GM23338 (cell line): Measurements from ENCODE around the gene MED12L. TPM values are rescaled to one million over a fixed set of nuclear protein-coding genes. Genes with fewer than 3 reads are reported as not detected.
A peak's percentile ranks its signal among the peaks of the same experiment; 100 is the strongest.

Source experiments
- ATAC-seq: fragments of 200-7000 bp; cut with Tn5 transposase; 3 replicates; pipeline ENCODE4 v1.9.1; 2020
- DNase-seq: peaks from one replicate; pipeline ENCODE4 v3.0.0-alpha.2; 2015; ENCODE audit warnings: low spot score
- H2AFZ ChIP-seq: fragments of 200-600 bp; sonication (generic); 2 replicates; pipeline ENCODE4 v1.8.0; 2016; ENCODE audit warnings: antibody characterized with exemption, mild to moderate bottlenecking, moderate library complexity
- H3F3A ChIP-seq: fragments of 200-600 bp; sonication (generic); replicated peaks from 2 replicates; pipeline ENCODE4 v1.8.0; 2017; ENCODE audit warnings: antibody characterized with exemption, mixed run types, low read depth
- H3K27ac ChIP-seq: fragments of 200-600 bp; sonication (generic); 2 replicates; pipeline ENCODE4 v1.6.1; 2016; ENCODE audit warnings: low read depth
- H3K27me3 ChIP-seq: fragments of 200-600 bp; sonication (generic); 2 replicates; pipeline ENCODE4 v1.8.0; 2016; ENCODE audit warnings: mild to moderate bottlenecking, mixed run types, moderate library complexity; ENCODE audit not compliant: insufficient read depth
- H3K36me3 ChIP-seq: fragments of 200-600 bp; sonication (generic); 2 replicates; pipeline ENCODE4 v1.8.0; 2016; ENCODE audit warnings: mild to moderate bottlenecking; ENCODE audit not compliant: insufficient read depth
- H3K4me1 ChIP-seq: fragments of 200-600 bp; sonication (generic); 2 replicates; pipeline ENCODE4 v1.8.0; 2016; ENCODE audit warnings: mild to moderate bottlenecking, moderate library complexity; ENCODE audit not compliant: insufficient read depth
- H3K4me2 ChIP-seq: fragments of 200-600 bp; sonication (generic); 2 replicates; pipeline ENCODE4 v1.7.1; 2017; ENCODE audit warnings: mixed run types
- H3K4me3 ChIP-seq: fragments of 200-600 bp; sonication (generic); 2 replicates; pipeline ENCODE4 v1.6.1; 2016; ENCODE audit warnings: mixed run types
- H3K79me2 ChIP-seq: fragments of 200-600 bp; sonication (generic); replicated peaks from 2 replicates; pipeline ENCODE4 v1.8.0; 2017; ENCODE audit warnings: mild to moderate bottlenecking; ENCODE audit not compliant: insufficient read depth
- H3K9me2 ChIP-seq: fragments of 200-600 bp; sonication (generic); 2 replicates; pipeline ENCODE4 v1.8.0; 2017; ENCODE audit not compliant: insufficient read depth
- H4K20me1 ChIP-seq: fragments of 200-600 bp; sonication (generic); replicated peaks from 2 replicates; pipeline ENCODE4 v1.8.0; 2017; ENCODE audit warnings: mild to moderate bottlenecking; ENCODE audit not compliant: insufficient read depth
- H3K27ac Mint-ChIP-seq: 2 replicates; pipeline ENCODE4 v1.8.0; 2020; ENCODE audit warnings: inconsistent platforms, mild to moderate bottlenecking, moderate library complexity, mixed read lengths
- H3K27me3 Mint-ChIP-seq: 3 replicates; pipeline ENCODE4 v1.8.0; 2022; ENCODE audit warnings: low read depth, mild to moderate bottlenecking, moderate library complexity, mixed read lengths, inconsistent platforms; ENCODE audit not compliant: insufficient read depth, poor library complexity
- H3K36me3 Mint-ChIP-seq: 3 replicates; pipeline ENCODE4 v1.8.0; 2021; ENCODE audit warnings: low read depth, mild to moderate bottlenecking, inconsistent platforms, moderate library complexity, mixed read lengths
- H3K4me1 Mint-ChIP-seq: 3 replicates; pipeline ENCODE4 v1.8.0; 2020; ENCODE audit warnings: mild to moderate bottlenecking, inconsistent platforms, mixed read lengths
- H3K4me3 Mint-ChIP-seq: 3 replicates; pipeline ENCODE4 v1.8.0; 2021; ENCODE audit warnings: moderate library complexity, mild to moderate bottlenecking, inconsistent platforms, mixed read lengths
- H3K9me3 Mint-ChIP-seq: 3 replicates; pipeline ENCODE4 v1.8.0; 2020; ENCODE audit warnings: moderate library complexity, mild to moderate bottlenecking, inconsistent platforms, mixed read lengths
- CREB1 ChIP-seq: fragments of 250-450 bp; sonication (Bioruptor Pico); IDR thresholded peaks from 2 replicates; pipeline ENCODE4 v1.5.0; 2020; ENCODE audit warnings: low read depth, mild to moderate bottlenecking, moderate library complexity
- EZH2 ChIP-seq: fragments of 200-600 bp; sonication (generic); IDR thresholded peaks from one replicate; pipeline ENCODE4 v1.8.0; 2017; ENCODE audit warnings: antibody characterized with exemption, mild to moderate bottlenecking, low read depth; ENCODE audit not compliant: unreplicated experiment
- EZH2phosphoT487 ChIP-seq: fragments of 200-600 bp; sonication (generic); IDR thresholded peaks from one replicate; pipeline ENCODE4 v1.8.1; 2018; ENCODE audit warnings: antibody characterized with exemption; ENCODE audit not compliant: unreplicated experiment
- JUNB ChIP-seq: IDR thresholded peaks from one replicate; pipeline ENCODE4 v1.6.1; 2016; ENCODE audit warnings: antibody characterized with exemption; ENCODE audit not compliant: unreplicated experiment
- POLR2AphosphoS5 ChIP-seq: IDR thresholded peaks from 2 replicates; pipeline ENCODE4 v1.6.1; 2016; ENCODE audit warnings: antibody characterized with exemption, low read depth
- STAT1 ChIP-seq: IDR thresholded peaks from one replicate; pipeline ENCODE4 v1.6.1; 2016; ENCODE audit warnings: antibody characterized with exemption; ENCODE audit not compliant: unreplicated experiment
- ZNF114 ChIP-seq: fragments of 250-450 bp; sonication (Bioruptor Pico); IDR thresholded peaks from 2 replicates; pipeline ENCODE4 v1.5.0; 2020; ENCODE audit warnings: mild to moderate bottlenecking, moderate library complexity
- ZNF331 ChIP-seq: fragments of 250-450 bp; sonication (Bioruptor Pico); IDR thresholded peaks from 2 replicates; pipeline ENCODE4 v1.5.0; 2020; ENCODE audit warnings: low read depth, mild to moderate bottlenecking, moderate library complexity
- polyA plus RNA-seq: library from polyadenylated mRNA; unstranded; fragments of >200 nt; fragmentation: Nextera tagmentation; extraction: Ambion mirVana; gene quantifications from 2 replicates; pipeline ENCODE4 v1.2.1, GENCODE V29; 2016
- total RNA-seq: library from RNA; depleted of rRNA; stranded (reverse); fragments of >200 nt; shearing (Covaris generic); gene quantifications from 2 replicates; pipeline ENCODE4 v1.2.3, GENCODE V29; 2014
- TF ChIP-seq, protein P1 (sequence below): IDR thresholded peaks from one replicate; pipeline ENCODE4 v1.6.1; 2018; ENCODE audit warnings: antibody characterized with exemption; ENCODE audit not compliant: unreplicated experiment
- TF ChIP-seq, protein P2 (sequence below), 2 experiments: fragments of 200-600 bp in 1 of 2; sonication (generic) in 1 of 2; conservative IDR thresholded peaks; 2 replicates each; pipeline versions ENCODE4 v1.5.1 to v1.6.1; 2016 to 2017; ENCODE audit warnings: antibody characterized with exemption in 2 of 2, low read depth in 2 of 2, mild to moderate bottlenecking in 2 of 2, moderate library complexity in 1 of 2
- TF ChIP-seq, protein P3 (sequence below): fragments of 250-450 bp; sonication (Bioruptor Pico); IDR thresholded peaks from 2 replicates; pipeline ENCODE4 v1.5.0; 2020; ENCODE audit warnings: mild to moderate bottlenecking, moderate library complexity

The MED12L gene
- total and polyA plus RNA-seq, 2 experiments from 2014 or later: 5.7 to 25.0 TPM

DNA sequence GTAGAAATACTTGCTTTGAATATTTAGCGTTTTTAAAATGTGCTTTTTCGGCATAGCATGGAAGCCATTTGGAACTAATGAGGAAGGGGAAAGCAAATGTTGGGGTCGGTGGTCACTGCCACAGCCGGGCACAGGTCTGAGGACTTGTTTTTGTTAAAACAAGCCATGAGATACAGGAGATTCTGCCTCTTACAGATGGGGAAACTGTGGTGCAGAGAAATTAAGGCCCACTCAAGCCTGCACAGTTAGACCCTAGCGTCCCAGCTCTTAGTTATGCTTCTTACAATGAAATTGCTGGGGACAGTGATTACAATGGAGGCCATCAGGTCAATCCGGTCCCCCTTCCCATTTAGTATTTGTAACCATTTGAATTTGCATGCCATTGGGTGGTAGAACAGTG is 120.0 kb downstream of the MED12L start:
- H2AFZ ChIP-seq: no peak overlapping the region
- H3K36me3 ChIP-seq: no peaks in the 10 kb centered on the region
- H3K79me2 ChIP-seq: no peaks in the 10 kb centered on the region
- no peaks in the 10 kb centered on the region for H4K20me1 ChIP-seq
- H3K27me3 Mint-ChIP-seq: peaks cover 3% of the 10 kb centered on the region
- no peak overlapping the region for H3K27ac ChIP-seq
- no peaks in the 10 kb centered on the region for H3K9me2 ChIP-seq
- no peak for TF ChIP-seq CREB1 (CRISPR knock-in tag)
- TF ChIP-seq STAT1: no peak
- TF ChIP-seq ZNF331: no peak
- TF ChIP-seq EZH2: no peak
- DNase-seq (no peak), ATAC-seq (no peak)
- no peaks in the 10 kb centered on the region for H3K27me3 ChIP-seq
- no peaks in the 10 kb centered on the region for H3K9me3 Mint-ChIP-seq
- peaks cover 4% of the 10 kb centered on the region; the same call in 1 of the 2 replicates for H3K4me1 ChIP-seq
- H3K4me2 ChIP-seq: no peak overlapping the region
- H3K4me1 Mint-ChIP-seq: peaks cover 14% of the 10 kb centered on the region
- H3K27ac Mint-ChIP-seq: peak overlapping the region; percentile 79; the same call in 1 of the 2 replicates
- H3F3A ChIP-seq: no peaks in the 10 kb centered on the region
- H3K36me3 Mint-ChIP-seq: no peaks in the 10 kb centered on the region
- H3K4me3 ChIP-seq: no peak overlapping the region
- no peak overlapping the region for H3K4me3 Mint-ChIP-seq

GRCh38 chr3:151206201-151206600 is 120.7 kb downstream of the MED12L start:
- no peak for ATAC-seq
- no peak overlapping the region; the same call in 1 of the 2 replicates for H3K27ac ChIP-seq
- no peaks in the 10 kb centered on the region for H3K36me3 ChIP-seq
- H4K20me1 ChIP-seq: no peaks in the 10 kb centered on the region
- no peak overlapping the region for H3K27ac Mint-ChIP-seq
- H3K9me3 Mint-ChIP-seq: no peaks in the 10 kb centered on the region
- H3K4me3 Mint-ChIP-seq: no peak overlapping the region
- H3K4me3 ChIP-seq: no peak overlapping the region
- H2AFZ ChIP-seq: no peak overlapping the region
- H3F3A ChIP-seq: no peaks in the 10 kb centered on the region
- peaks cover 4% of the 10 kb centered on the region; the same call in 1 of the 2 replicates for H3K4me1 ChIP-seq
- no peaks in the 10 kb centered on the region for H3K36me3 Mint-ChIP-seq
- H3K4me2 ChIP-seq: no peak overlapping the region
- no peaks in the 10 kb centered on the region for H3K27me3 ChIP-seq
- no peaks in the 10 kb centered on the region for H3K9me2 ChIP-seq
- peaks cover 21% of the 10 kb centered on the region for H3K4me1 Mint-ChIP-seq
- no peak for DNase-seq
- peaks cover 3% of the 10 kb centered on the region for H3K27me3 Mint-ChIP-seq
- no peaks in the 10 kb centered on the region for H3K79me2 ChIP-seq
- TF ChIP-seq EZH2phosphoT487: no peak
- TF ChIP-seq JUNB: no peak
- TF ChIP-seq CREB1 (CRISPR knock-in tag): no peak
- TF ChIP-seq, protein P1, sequence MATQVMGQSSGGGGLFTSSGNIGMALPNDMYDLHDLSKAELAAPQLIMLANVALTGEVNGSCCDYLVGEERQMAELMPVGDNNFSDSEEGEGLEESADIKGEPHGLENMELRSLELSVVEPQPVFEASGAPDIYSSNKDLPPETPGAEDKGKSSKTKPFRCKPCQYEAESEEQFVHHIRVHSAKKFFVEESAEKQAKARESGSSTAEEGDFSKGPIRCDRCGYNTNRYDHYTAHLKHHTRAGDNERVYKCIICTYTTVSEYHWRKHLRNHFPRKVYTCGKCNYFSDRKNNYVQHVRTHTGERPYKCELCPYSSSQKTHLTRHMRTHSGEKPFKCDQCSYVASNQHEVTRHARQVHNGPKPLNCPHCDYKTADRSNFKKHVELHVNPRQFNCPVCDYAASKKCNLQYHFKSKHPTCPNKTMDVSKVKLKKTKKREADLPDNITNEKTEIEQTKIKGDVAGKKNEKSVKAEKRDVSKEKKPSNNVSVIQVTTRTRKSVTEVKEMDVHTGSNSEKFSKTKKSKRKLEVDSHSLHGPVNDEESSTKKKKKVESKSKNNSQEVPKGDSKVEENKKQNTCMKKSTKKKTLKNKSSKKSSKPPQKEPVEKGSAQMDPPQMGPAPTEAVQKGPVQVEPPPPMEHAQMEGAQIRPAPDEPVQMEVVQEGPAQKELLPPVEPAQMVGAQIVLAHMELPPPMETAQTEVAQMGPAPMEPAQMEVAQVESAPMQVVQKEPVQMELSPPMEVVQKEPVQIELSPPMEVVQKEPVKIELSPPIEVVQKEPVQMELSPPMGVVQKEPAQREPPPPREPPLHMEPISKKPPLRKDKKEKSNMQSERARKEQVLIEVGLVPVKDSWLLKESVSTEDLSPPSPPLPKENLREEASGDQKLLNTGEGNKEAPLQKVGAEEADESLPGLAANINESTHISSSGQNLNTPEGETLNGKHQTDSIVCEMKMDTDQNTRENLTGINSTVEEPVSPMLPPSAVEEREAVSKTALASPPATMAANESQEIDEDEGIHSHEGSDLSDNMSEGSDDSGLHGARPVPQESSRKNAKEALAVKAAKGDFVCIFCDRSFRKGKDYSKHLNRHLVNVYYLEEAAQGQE: no peak
- TF ChIP-seq, protein P2, sequence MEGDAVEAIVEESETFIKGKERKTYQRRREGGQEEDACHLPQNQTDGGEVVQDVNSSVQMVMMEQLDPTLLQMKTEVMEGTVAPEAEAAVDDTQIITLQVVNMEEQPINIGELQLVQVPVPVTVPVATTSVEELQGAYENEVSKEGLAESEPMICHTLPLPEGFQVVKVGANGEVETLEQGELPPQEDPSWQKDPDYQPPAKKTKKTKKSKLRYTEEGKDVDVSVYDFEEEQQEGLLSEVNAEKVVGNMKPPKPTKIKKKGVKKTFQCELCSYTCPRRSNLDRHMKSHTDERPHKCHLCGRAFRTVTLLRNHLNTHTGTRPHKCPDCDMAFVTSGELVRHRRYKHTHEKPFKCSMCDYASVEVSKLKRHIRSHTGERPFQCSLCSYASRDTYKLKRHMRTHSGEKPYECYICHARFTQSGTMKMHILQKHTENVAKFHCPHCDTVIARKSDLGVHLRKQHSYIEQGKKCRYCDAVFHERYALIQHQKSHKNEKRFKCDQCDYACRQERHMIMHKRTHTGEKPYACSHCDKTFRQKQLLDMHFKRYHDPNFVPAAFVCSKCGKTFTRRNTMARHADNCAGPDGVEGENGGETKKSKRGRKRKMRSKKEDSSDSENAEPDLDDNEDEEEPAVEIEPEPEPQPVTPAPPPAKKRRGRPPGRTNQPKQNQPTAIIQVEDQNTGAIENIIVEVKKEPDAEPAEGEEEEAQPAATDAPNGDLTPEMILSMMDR (conservative IDR thresholded peaks at IDR 0.05; ENCODE audit: low read depth in 2 of 2): no peak
- no peak for TF ChIP-seq EZH2
- TF ChIP-seq ZNF331: no peak
- no peak for TF ChIP-seq ZNF114 (CRISPR knock-in tag)
- TF ChIP-seq, protein P3, sequence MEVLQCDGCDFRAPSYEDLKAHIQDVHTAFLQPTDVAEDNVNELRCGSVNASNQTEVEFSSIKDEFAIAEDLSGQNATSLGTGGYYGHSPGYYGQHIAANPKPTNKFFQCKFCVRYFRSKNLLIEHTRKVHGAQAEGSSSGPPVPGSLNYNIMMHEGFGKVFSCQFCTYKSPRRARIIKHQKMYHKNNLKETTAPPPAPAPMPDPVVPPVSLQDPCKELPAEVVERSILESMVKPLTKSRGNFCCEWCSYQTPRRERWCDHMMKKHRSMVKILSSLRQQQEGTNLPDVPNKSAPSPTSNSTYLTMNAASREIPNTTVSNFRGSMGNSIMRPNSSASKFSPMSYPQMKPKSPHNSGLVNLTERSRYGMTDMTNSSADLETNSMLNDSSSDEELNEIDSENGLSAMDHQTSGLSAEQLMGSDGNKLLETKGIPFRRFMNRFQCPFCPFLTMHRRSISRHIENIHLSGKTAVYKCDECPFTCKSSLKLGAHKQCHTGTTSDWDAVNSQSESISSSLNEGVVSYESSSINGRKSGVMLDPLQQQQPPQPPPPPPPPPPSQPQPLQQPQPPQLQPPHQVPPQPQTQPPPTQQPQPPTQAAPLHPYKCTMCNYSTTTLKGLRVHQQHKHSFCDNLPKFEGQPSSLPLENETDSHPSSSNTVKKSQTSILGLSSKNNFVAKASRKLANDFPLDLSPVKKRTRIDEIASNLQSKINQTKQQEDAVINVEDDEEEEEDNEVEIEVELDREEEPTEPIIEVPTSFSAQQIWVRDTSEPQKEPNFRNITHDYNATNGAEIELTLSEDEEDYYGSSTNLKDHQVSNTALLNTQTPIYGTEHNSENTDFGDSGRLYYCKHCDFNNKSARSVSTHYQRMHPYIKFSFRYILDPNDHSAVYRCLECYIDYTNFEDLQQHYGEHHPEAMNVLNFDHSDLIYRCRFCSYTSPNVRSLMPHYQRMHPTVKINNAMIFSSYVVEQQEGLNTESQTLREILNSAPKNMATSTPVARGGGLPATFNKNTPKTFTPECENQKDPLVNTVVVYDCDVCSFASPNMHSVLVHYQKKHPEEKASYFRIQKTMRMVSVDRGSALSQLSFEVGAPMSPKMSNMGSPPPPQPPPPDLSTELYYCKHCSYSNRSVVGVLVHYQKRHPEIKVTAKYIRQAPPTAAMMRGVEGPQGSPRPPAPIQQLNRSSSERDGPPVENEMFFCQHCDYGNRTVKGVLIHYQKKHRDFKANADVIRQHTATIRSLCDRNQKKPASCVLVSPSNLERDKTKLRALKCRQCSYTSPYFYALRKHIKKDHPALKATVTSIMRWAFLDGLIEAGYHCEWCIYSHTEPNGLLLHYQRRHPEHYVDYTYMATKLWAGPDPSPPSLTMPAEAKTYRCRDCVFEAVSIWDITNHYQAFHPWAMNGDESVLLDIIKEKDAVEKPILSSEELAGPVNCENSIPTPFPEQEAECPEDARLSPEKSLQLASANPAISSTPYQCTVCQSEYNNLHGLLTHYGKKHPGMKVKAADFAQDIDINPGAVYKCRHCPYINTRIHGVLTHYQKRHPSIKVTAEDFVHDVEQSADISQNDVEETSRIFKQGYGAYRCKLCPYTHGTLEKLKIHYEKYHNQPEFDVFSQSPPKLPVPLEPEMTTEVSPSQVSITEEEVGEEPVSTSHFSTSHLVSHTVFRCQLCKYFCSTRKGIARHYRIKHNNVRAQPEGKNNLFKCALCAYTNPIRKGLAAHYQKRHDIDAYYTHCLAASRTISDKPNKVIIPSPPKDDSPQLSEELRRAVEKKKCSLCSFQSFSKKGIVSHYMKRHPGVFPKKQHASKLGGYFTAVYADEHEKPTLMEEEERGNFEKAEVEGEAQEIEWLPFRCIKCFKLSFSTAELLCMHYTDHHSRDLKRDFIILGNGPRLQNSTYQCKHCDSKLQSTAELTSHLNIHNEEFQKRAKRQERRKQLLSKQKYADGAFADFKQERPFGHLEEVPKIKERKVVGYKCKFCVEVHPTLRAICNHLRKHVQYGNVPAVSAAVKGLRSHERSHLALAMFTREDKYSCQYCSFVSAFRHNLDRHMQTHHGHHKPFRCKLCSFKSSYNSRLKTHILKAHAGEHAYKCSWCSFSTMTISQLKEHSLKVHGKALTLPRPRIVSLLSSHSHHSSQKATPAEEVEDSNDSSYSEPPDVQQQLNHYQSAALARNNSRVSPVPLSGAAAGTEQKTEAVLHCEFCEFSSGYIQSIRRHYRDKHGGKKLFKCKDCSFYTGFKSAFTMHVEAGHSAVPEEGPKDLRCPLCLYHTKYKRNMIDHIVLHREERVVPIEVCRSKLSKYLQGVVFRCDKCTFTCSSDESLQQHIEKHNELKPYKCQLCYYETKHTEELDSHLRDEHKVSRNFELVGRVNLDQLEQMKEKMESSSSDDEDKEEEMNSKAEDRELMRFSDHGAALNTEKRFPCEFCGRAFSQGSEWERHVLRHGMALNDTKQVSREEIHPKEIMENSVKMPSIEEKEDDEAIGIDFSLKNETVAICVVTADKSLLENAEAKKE (CRISPR knock-in tag): no peak
- TF ChIP-seq POLR2AphosphoS5: no peak
